Fibroblast of peridontal ligament (primary cell): Measurements from ENCODE around the gene HGD.
"Not testable (repeated sequence)": the region's sequence is repeated elsewhere in the genome, so short reads cannot be mapped to it uniquely, and the experiment has no call there.

Experiments
- DNase-seq: peaks from one replicate; pipeline ENCODE4 v3.0.0-alpha.2; 2010; ENCODE audit errors: extremely low read depth

Gene HGD

DNA sequence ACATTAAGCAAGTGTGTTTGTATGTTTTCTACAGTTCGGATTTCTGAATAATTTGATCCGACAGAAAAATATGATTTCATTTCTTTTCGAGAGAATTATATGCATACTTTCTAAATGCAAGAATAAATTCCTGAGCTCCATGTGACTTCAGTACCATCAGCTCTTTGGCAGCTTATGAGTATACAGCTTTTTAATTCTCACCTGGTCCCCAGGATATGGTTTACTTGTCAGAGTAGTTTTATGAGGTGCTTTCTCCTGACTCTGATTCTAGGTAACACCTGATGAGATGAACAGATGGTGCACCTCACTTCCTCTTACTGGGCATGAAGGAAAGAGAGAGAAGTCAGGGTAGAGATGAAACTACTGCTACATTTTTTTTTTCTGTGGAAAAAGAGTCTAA is 3.1 kb downstream of the HGD start:
- DNase-seq = no peak

DNA sequence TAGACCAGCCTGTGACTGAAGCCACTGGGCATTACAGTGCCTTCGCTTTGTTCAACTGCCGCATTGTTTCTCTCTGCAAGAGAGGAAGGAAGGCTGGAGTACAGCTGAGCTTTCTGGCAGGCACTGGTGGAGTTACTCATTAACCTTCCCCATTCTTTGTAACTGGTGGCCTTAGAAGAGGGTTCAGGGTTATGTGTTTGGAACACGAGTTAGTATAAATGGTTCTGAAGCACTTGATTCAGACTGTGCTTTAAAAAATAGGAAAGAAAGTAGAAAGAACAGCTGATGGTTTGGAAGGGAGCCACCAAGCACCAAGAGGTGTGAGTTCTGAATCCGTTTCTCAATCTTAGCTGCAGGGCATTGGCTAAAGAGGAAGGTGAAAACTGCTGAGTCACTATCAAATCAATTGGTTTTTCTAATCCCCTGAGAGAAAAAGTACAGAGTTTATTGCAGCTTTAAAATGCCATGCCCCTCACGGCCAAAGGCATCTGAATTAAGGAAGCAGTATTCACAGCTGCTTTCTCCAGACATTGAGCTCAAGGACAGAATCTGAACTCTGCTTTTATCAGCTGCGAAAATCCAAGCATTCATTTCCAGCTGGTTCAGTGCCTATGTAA is 3.6 kb downstream of the HGD start:
- DNase-seq = peak; percentile 82

DNA sequence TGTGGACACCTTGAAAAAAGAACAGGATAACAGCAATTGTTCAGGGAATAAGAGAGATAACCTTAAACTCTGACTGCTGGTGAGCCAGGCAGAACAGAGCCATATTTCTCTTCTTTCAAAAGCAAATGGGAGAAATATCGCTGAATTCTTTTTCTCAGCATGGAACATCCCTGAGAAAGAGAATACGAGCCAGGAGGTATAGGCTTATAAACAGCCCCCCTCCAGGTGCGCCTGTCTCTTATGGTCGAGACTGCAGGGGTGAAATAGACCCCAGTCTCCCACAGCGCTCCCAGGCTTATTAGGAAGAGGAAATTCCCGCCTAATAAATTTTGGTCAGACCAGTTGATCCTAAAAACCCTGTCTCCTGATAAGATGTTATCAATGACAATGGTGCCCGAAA is 4.8 kb downstream of the HGD start:
- DNase-seq = not testable (repeated sequence)

DNA sequence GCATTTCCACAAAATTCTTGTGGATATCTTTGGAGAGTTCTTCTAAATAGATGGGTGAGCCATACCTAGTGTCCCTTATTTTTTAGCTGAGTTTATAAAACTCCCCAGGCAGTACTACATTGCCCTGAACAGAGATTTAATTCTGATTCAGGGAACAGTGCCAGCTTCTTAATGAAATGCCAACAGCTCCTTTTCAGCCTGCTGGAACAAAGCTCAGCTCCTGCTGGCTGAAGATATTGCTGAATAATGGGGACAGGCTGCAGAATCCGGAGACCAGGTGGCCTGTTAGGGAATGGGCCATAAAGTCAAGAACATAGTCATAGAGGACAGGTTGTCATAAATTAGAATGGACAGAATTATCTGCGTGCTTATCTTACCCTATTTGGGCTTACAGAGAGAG is 8.9 kb downstream of the HGD start:
- no peak for DNase-seq

DNA sequence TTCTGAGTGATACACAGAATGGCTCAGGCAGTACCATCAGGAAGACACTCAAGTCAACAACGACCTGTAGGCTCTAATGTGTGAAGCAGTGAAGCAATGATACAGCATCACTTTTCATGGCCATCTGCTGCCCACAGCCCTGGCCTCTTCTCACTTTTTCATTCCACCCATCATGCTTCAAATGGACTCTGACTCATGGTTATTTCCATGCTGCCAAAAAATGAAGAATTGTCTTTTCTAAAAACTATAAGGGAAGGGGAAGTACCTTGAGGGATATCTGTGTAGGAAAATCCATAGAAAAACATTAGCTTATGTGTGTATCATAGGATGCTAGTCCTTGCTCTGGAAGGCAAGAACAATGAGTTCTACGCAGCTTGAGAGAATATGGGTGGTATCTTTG is 11.5 kb downstream of the HGD start:
- no peak for DNase-seq

DNA sequence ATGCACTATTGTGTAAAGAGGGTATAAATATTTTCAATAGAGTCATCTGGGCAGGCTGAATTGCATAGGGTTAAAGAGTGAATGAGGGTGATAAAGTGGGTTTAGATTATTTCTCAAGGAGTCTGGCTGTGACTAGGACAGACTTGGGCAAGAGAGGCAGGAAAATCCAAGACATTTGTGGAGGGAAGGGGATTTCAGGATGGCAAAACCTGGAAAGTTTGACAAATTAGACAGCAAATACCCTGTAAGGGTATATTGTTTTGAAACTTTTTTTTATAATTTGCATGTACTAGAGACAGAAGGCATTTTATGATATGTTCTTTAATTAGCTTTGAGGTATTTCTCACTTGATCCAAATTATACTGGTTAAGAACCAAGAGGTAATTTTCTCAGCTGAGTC is 17.1 kb downstream of the HGD start:
- DNase-seq = no peak

DNA sequence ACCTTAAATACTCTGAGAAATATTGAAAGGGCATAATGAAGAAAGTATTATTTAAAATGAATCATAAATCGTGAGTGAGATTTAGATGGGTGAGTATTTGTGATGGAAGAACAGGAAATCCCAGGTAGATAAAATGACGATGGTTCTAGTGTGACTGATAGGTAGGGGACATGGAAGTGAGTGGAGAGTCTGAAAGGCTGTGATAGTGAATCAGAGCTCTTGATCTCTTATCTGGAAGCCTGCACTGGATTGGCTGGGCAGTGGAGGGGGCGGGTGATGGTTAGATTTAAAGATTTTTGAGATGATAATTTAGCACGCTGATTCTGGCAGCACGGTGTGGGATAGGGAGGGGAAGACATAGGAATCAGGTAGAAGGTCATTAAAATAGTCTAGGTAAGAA is 20.1 kb downstream of the HGD start:
- DNase-seq = no peak

DNA sequence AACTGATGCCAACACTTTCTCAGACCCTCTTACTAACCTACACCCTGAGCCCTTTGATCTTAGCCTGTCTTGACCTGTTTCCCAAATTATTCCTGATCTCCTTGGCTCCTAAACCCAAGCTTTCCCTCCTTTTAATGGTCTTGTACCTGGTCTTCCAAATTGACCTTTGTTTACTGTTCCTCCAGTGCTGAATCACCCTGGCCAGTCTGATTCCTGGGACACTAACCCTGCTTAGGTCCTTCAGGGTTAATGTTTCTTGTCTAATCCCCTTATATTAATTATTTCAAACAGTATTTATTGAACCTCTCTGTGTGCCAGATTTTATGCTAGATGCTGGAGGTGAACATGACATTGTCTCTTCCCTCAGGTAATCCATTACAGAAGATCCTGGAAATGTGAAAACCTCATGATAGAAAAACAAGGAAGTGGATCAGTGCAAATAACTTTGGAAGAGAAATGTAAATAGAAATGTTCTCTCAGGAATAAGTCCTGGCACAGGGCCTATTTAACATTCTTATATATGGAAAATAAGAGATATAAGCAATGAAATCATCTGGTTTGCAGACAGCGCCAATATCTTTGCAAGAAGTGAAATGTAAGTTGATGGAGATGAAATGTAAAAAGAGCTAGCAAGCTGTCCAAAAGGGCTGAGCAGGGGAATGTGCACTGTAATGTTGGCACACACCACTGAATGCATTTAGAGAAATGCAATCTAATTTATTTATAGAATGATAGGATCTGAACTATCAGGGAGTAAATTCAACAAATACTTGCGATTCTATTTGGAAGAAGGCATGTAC is 20.7 kb downstream of the HGD start:
- peak; percentile 40 for DNase-seq

DNA sequence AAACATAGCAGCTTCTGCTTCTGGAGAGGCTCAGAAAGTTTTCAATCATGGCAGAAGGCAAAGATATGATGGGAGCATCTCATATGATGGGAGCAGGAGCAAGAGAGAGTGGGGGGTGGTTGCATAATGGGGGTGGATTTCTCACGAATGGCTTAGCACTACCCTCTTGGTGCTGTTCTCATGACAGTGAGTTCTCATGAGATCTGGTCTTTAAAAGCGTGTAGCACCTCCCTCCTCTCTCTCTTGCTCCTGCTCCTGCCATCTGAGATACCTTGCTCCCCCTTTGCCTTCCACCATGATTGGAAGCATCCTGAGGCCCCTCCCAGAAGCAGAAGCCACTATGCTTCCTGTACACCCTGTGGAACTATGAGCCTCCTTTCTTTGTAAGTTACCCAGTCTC is 22.2 kb downstream of the HGD start:
- DNase-seq = no peak

DNA sequence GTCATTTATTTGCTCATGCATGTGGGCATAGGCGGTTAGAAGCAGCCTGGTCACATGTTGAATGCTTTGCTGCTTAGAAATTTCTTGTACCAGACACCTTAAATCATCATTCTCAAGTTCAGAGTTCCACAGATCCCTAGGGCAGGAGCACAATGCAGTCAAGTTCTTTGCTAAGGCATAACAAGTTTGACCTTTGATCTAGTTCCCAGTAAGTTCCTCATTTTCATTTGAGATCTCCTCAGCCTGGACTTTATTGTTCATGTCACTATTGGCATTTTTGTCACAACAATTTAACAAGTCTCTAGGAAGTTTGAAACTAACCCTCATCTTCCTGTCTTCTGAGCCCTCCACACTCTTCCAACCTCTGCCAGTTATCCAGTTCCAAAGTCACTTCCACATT is 22.8 kb downstream of the HGD start:
- no peak for DNase-seq

DNA sequence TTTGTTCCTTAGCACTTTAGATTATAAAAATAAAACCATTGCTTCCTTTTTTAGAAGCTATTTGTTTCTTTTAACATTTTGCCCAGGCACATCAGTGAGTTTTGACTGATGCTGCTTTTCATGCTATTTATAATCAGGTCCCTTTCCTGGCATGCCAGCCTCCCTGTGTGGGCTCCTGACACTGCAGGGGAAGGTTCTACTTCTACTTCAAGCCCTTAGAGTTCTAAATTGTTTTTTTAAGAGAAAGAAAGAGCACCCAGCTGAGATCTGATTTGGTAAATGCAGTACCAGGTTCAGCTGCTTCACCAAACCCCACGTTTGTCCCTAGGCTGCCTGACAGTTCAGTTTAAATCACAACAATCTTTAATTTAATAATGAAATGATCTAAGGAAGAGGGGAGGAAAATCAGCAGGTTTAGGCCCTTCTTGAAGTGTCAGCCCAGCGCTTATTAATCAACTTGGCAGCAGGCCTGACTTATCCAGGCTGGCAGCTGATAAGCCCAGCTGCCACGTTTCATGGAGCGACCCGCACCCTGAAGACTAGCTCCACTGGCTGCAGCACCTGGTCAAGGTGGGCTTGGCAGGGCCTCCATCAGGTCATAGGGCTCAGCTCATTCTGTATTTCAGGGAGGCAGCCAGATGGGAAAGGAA is 29.0 kb downstream of the HGD start:
- no peak for DNase-seq

DNA sequence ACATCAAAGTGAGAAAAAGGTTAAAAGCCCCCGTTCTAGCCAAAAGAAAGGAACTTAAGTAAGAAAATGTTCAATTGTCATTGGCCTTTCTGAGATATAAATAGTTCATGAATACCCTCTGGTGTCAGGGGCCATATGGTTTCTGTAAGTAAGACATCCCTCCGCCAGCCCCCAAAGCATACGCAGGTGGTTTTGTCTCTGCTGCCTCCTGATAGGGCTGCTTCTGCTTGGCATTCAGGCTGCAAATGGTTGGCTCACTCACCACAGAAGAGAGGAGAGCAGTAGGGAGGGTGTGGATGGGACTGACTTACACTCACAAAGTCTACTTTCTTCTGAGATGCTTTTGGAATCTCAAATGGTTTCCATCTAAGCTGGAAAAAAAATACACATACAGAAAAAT is 29.8 kb downstream of the HGD start:
- DNase-seq = no peak

DNA sequence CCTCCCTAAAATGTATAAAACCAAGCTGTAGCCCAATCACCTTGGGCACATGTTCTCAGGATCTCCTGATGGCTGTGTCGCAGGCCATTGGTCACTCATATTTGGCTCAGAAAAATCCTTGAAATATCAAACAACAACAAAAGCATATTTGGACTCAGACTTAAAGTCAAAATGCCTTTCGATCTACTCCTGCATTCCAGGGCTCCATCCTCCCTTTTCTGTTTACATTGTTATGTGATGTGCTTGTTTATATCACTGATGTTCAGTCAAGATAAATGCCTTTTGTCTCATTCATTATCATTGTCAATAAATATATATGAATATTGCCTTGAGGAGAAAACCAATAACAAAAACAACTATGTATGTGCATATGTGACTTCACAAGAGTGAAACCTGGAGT is 31.7 kb downstream of the HGD start:
- DNase-seq = no peak

DNA sequence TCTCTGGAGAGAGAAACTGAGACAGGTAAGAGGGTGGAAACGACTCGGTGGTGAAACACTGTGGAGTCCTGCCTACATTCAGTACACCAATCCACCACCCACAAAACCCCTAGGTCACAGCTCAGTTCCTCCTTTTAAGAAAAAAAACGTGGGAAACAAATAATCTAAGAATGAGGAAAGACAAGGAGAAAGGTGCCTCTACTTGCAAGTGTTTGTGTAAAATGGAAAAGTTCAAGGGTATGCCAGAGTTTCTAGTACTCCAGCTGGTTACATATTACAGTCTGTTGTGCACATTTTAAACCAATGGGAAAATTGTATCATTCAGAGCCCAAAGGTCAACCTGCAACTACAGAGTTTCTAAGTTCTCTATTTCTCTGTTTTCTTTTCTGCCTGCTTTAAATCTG is 32.2 kb downstream of the HGD start:
- DNase-seq = no peak

DNA sequence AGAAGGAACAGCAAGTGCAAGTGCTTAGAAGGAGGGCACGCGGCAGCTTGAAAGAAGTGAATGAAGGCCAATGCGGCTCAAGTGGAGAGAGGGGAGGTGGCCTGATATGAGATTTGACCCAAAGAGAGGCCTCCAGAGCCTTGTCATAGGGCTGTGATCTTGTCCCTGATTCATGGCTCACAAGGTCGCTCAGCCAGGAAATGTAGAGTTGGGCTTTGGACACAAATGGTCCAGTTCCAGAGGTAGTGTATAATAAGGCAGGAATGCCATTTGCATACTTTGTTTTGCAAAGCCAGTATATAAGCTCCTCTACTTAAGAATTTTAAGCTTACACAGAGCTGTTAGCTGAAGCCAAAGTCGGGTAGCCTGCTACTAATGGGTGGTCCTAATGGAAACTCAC is 33.7 kb downstream of the HGD start:
- DNase-seq = no peak

DNA sequence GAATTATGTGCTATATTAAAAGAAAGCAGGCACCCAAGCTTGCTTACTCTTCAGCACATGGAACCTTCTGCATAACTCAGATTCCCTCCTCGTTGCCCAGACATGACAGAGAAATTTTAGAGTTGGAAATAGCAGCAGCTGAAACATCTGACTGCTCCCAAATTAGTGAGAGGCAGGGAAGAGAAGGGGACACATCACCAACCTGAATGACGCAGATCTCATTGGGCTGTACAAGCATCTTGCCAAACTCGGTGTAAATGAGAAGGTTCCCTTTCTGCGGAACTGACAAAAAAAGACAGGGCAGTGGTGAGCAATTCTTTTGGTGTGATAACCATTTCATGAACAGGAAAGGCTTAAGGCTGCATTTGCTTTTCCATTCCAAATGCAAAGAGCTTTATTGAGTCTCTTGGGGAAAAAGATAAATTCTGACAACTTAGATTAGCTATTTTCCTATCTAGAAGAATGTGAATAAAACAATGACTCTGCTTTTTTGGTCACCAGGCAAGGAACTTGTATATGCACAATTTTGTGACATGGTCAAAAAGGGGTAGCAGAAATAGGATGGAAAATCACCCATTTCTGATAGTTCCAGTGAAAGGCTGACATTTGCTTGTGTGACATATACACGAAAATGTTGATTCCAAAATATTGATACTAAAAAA is 35.1 kb downstream of the HGD start:
- no peak for DNase-seq

DNA sequence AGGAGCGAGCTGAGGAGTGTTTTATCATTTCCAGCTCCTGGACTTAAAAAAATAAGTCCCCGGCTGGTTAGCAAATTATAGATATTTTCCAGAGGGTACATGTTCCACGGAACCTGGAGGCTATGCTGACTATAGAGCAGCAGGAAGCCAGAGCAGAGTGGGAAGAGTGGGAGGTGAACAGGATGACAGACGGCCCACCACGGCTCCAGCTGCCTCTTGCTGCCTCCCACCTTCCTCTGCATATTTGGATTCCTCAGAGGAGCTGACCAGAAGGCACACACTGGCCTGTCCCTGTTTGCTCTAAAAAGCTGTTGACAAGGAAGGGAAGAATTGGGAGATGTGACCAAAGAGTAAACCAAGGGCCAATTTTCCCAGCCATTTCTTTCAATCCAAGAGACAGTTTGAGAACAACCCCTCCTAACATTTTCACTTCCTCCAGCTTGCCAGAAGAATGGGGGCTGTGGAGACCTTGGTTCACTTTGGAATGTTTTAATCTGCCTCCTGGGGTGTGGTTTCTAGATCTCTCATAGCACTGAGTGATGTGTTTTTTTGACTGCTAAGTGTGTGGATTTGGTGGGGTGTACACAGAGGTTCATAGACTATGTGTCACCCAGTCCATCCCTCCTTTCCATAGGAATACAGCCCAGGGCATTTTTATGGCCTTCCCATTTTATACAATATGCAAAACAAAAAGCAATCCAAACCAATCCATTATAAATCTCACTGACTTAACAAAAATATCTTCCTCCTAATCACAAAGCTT is 36.8 kb downstream of the HGD start:
- DNase-seq = no peak

DNA sequence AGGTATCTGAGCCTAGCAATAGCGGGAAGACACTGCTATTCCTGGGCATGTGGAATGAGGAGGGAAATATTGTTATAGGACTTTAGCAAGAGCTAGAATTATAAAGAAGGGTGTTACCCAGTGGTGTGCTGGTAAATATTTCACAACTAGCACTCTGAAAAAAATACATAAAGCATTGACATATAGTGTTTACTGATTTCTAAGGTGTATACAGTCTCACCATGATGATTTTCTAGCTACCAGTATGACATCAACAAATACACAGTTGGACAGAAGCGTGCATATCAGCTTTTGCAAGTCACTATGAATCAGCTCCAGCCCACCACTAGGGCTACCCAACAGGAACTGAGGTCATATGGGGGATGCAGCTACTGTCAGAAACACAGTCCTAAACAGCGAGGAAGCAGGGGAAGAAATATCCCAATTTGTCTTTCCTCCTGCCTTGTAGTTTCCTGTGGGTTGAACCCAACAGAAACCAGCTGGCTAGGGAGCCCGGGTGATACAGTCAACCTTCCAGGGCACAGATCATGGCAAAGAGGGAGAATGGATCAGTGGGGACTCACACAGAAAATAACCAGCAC is 39.6 kb downstream of the HGD start:
- peak; percentile 65 for DNase-seq

DNA sequence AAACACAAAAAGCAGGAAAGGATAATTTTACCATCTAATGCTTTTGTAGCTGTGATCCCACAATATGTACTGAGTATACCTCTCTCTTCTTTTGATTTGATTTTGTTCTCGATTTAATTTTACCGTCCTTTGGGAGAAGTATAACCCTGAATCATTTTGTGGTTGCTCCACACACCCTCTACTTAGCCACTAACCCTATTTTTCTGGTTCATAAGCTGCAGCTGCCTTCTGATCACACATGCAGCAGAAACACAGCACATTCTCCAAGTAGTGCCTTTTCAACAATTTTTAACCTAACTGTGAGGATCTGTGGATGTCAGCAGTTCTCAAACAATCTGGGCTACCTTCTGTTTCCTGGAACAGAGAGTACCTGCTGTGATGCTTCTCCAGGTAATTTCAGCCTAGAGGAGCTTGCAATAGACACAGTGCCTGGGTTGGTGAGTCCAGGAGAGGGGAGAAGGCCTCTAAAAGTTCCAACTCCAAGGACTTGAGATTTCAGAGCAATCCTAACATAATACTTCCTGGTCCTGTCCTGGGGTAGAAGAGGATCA is 40.3 kb downstream of the HGD start:
- DNase-seq = peak; percentile 38

DNA sequence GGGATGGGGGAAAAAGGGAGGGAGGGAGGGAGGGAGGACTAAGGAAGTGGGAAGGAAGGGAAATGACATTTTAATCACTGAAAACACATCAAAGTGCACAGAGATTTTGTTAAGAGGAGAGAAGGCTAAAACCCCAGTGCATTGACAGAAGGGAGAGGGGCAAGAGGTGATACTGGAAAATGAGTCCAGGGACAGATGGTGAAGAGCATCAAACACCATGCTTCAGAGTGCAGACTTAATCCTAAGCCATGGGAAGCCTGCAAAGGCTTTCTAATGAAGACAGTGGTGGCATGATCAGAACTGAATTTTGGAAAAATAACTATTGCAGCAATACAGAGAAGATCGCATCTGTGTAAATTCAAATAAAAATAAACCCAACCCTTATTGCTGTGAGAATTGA is 41.8 kb downstream of the HGD start:
- no peak for DNase-seq

DNA sequence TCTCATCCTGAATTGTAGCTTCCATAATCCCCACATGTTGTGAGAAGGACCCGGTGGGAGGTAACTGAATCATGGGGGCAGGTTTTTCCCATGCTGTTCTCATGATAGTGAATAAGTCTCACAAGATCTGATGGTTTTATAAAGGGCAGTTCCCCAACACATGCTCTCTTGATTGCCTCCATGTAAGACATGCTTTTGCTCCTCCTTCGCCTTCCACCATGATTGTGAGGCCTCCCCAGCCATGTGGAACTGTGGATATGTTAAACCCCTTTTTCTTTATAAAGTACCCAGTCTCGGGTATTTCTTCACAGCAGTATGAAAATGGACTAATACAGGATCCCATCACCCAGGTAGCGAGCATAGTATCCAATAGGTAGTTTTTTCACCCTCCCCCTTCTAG is 43.2 kb downstream of the HGD start:
- not testable (repeated sequence) for DNase-seq
